Lower leg skin (tissue), 3 donors: ENCODE results near the gene AMN.

Experiments used
- POLR2A ChIP-seq, 2 donors: fragments of 450-650 bp; IDR thresholded peaks; one replicate each; pipeline ENCODE4 v1.6.1; 2016 to 2017; ENCODE audit warnings: antibody characterized with exemption in 2 of 2, mild to moderate bottlenecking in 1 of 2, moderate library complexity in 1 of 2
- TF ChIP-seq, protein P1 (sequence below), 3 donors: fragments of 450-650 bp; IDR thresholded peaks; one replicate each; pipeline ENCODE4 v1.5.1; 2016; ENCODE audit warnings: antibody characterized with exemption in 3 of 3, mild to moderate bottlenecking in 3 of 3, moderate library complexity in 2 of 3

DNA sequence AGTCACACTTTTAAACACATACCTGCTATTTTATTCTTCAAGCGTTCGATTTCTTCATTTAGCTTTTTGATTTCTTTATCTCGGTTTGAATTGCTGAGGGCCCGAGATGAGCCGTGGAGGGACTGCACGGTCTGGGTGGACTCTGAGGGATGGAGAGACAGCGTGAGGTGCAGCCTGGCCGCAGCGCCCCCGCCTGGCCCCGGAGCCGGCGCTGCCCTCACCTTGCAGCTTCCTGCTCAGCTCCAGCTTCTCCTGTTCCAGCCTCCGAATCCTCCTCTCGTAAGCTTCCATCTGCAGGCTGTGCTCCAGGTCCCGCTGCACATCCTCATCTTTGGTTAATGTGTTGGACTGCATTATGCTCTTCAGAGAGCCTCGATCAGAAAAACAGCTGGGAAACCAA lies 53.2 kb downstream of the AMN start:
- TF ChIP-seq POLR2A (IDR thresholded peaks at IDR 0.05) = no peak
- TF ChIP-seq, protein P1, sequence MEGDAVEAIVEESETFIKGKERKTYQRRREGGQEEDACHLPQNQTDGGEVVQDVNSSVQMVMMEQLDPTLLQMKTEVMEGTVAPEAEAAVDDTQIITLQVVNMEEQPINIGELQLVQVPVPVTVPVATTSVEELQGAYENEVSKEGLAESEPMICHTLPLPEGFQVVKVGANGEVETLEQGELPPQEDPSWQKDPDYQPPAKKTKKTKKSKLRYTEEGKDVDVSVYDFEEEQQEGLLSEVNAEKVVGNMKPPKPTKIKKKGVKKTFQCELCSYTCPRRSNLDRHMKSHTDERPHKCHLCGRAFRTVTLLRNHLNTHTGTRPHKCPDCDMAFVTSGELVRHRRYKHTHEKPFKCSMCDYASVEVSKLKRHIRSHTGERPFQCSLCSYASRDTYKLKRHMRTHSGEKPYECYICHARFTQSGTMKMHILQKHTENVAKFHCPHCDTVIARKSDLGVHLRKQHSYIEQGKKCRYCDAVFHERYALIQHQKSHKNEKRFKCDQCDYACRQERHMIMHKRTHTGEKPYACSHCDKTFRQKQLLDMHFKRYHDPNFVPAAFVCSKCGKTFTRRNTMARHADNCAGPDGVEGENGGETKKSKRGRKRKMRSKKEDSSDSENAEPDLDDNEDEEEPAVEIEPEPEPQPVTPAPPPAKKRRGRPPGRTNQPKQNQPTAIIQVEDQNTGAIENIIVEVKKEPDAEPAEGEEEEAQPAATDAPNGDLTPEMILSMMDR (IDR thresholded peaks at IDR 0.05) = no peak
